DOHH2 (cell line): ENCODE results near the gene MYO7B.

Experiments used
- H3F3A ChIP-seq: fragments of 200-600 bp; sonication (generic), shearing (Covaris generic); 2 replicates; pipeline ENCODE4 v1.6.0; 2016; ENCODE audit warnings: antibody characterized with exemption, mild to moderate bottlenecking; ENCODE audit not compliant: control insufficient read depth, insufficient read depth
- H3K27ac ChIP-seq: fragments of 200-600 bp; sonication (generic); 2 replicates; pipeline ENCODE4 v1.5.1; 2014; ENCODE audit warnings: low read depth, mild to moderate bottlenecking, low read length, moderate library complexity
- H3K27me3 ChIP-seq: fragments of 200-600 bp; sonication (generic); 2 replicates; pipeline ENCODE4 v1.6.1; 2014; ENCODE audit warnings: mild to moderate bottlenecking, low read length, mixed read lengths; ENCODE audit not compliant: control insufficient read depth
- H3K36me3 ChIP-seq: fragments of 200-600 bp; sonication (generic); 2 replicates; pipeline ENCODE4 v1.6.1; 2014; ENCODE audit warnings: mild to moderate bottlenecking, low read length, moderate library complexity, mixed read lengths; ENCODE audit not compliant: control insufficient read depth
- H3K4me1 ChIP-seq: fragments of 200-600 bp; sonication (generic); 2 replicates; pipeline ENCODE4 v1.6.1; 2014; ENCODE audit warnings: mild to moderate bottlenecking, low read length, mixed read lengths; ENCODE audit not compliant: control insufficient read depth
- H3K4me2 ChIP-seq: fragments of 200-600 bp; sonication (generic); 2 replicates; pipeline ENCODE4 v1.6.0; 2014; ENCODE audit warnings: mild to moderate bottlenecking, low read length, moderate library complexity
- H3K4me3 ChIP-seq: fragments of 200-600 bp; sonication (generic); 2 replicates; pipeline ENCODE4 v1.5.1; 2014; ENCODE audit warnings: mild to moderate bottlenecking, low read length, mixed read lengths
- H3K79me2 ChIP-seq: fragments of 200-600 bp; sonication (generic); 2 replicates; pipeline ENCODE4 v1.6.1; 2014; ENCODE audit warnings: mild to moderate bottlenecking, low read length, mixed read lengths; ENCODE audit not compliant: control insufficient read depth
- H3K9me2 ChIP-seq: fragments of 200-600 bp; sonication (generic); replicated peaks from 2 replicates; pipeline ENCODE4 v1.6.1; 2014; ENCODE audit warnings: mild to moderate bottlenecking, low read length, mixed read lengths; ENCODE audit not compliant: control insufficient read depth
- H3K9me3 ChIP-seq: fragments of 200-600 bp; sonication (generic); 2 replicates; pipeline ENCODE4 v1.6.1; 2014; ENCODE audit warnings: antibody characterized with exemption, low read length, mixed read lengths; ENCODE audit not compliant: control insufficient read depth, insufficient read depth
- H4K20me1 ChIP-seq: fragments of 200-600 bp; sonication (generic); 2 replicates; pipeline ENCODE4 v1.6.0; 2014; ENCODE audit warnings: low read depth, mild to moderate bottlenecking, antibody characterized with exemption, low read length, moderate library complexity; ENCODE audit not compliant: control insufficient read depth, insufficient read depth
- EZH2phosphoT487 ChIP-seq: fragments of 200-600 bp; sonication (generic); IDR thresholded peaks from 2 replicates; pipeline ENCODE4 v1.6.1; 2017; ENCODE audit warnings: borderline replicate concordance, mild to moderate bottlenecking, antibody characterized with exemption, low read length, moderate library complexity, mixed read lengths
- TF ChIP-seq, protein P1 (sequence below): fragments of 200-600 bp; sonication (generic); IDR thresholded peaks from one replicate; pipeline ENCODE4 v1.5.1; 2014; ENCODE audit warnings: antibody characterized with exemption, mild to moderate bottlenecking, low read depth, low read length; ENCODE audit not compliant: poor library complexity, severe bottlenecking

Gene MYO7B

DNA sequence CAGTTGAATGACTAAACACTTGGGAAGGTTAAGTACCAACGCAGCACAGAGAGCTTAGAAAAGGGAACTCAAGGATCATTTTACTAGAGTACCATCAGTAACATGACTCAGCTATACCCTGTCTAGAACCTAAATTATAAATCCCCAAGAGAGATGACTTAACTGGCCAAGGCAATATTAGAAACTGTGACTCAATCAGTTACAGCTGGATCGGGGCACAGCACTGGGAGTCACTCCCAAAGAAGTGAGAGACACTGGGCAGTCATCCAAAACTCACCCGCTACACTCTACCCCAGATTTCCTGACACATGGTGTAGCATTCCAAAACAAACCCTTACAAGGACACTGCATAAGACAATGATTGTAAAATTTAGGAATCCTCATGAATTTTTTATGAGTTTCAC, 26.9 kb upstream of the MYO7B start:
- no peaks in the 10 kb centered on the region for H3K9me3 ChIP-seq
- 0 out of 2 replicates have a peak, but pooled peaks cover 3% of the 10 kb centered on the region for H3K4me1 ChIP-seq
- no peaks in the 10 kb centered on the region for H3K27me3 ChIP-seq
- no peaks in the 10 kb centered on the region for H3K9me2 ChIP-seq
- H3K4me2 ChIP-seq, result no peak overlapping the region
- peaks cover 83% of the 10 kb centered on the region for H3K79me2 ChIP-seq
- H4K20me1 ChIP-seq, result peaks cover 12% of the 10 kb centered on the region; the same call in 1 of the 2 replicates
- H3K4me3 ChIP-seq, result no peak overlapping the region
- peaks cover 85% of the 10 kb centered on the region for H3K36me3 ChIP-seq
- no peaks in the 10 kb centered on the region for H3F3A ChIP-seq
- TF ChIP-seq EZH2phosphoT487, result no peak
- TF ChIP-seq, protein P1, sequence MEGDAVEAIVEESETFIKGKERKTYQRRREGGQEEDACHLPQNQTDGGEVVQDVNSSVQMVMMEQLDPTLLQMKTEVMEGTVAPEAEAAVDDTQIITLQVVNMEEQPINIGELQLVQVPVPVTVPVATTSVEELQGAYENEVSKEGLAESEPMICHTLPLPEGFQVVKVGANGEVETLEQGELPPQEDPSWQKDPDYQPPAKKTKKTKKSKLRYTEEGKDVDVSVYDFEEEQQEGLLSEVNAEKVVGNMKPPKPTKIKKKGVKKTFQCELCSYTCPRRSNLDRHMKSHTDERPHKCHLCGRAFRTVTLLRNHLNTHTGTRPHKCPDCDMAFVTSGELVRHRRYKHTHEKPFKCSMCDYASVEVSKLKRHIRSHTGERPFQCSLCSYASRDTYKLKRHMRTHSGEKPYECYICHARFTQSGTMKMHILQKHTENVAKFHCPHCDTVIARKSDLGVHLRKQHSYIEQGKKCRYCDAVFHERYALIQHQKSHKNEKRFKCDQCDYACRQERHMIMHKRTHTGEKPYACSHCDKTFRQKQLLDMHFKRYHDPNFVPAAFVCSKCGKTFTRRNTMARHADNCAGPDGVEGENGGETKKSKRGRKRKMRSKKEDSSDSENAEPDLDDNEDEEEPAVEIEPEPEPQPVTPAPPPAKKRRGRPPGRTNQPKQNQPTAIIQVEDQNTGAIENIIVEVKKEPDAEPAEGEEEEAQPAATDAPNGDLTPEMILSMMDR, result no peak
- no peak overlapping the region for H3K27ac ChIP-seq

DNA sequence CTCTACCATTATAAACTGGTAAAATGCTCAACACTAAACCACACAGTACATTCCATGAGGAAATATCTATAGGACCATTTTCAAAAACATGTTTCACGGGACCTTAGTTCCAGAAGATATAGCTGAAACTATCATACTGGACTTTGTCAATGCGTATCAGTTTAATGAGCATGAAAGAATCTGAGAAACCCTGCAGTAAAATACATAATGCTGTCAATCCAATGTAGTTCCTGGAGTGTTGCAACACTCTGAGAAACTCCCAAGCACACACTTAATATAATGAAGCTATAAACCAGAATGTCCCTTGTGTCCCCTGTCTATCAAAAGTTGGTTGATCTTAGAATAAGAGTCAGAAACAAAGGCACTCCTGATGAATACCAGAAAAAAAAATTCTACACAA, 25.4 kb upstream of the MYO7B start:
- Histone ChIP-seq H4K20me1 (peaks cover 12% of the 10 kb centered on the region; the same call in 1 of the 2 replicates), H3F3A (no peaks in the 10 kb centered on the region), H3K79me2 (peaks cover 92% of the 10 kb centered on the region)

DNA sequence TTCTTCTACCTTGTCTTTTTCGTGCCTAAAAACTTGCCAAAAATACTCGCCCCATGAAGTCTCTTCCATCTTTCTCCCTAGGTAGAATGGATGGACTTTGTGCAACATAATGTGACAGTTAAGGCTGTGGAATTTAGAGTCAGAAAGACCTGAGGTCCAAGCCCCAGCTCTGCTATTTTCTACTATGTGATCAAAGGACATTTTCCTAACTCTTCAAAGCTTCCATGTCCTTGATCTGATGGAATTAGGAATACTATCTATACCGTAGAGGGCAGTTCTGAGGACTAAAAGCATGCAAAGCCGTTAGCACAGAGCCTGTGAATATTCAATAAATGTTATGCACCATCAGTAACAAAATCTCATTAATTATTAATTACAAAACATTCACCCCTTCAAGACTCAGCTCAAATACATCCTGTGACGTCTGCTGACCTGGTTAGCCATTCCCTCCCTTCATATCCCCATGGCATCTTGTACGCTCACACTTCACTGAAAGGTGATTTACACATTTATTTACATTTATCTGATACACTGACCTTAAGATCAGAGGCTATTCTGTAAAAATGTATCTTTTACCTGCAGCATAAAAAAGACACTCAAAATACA, 24.3 kb upstream of the MYO7B start:
- Histone ChIP-seq H3K4me3 (no peak overlapping the region), H3K9me2 (no peaks in the 10 kb centered on the region), H3F3A (no peaks in the 10 kb centered on the region), H3K27me3 (no peaks in the 10 kb centered on the region), H3K9me3 (no peaks in the 10 kb centered on the region), H3K4me2 (no peak overlapping the region), H3K27ac (no peak overlapping the region), H3K79me2 (peaks cover 99% of the 10 kb centered on the region), H4K20me1 (peaks cover 12% of the 10 kb centered on the region; the same call in 1 of the 2 replicates), H3K36me3 (peaks cover 87% of the 10 kb centered on the region), H3K4me1 (0 out of 2 replicates have a peak, but pooled peaks cover 7% of the 10 kb centered on the region)
- no peak for TF ChIP-seq EZH2phosphoT487
- TF ChIP-seq, protein P1, result no peak

More for the DNA sequence above, 25.4 kb upstream of the MYO7B start:
- H3K9me2 ChIP-seq, result no peaks in the 10 kb centered on the region
- TF ChIP-seq, protein P1, result no peak
- no peak for TF ChIP-seq EZH2phosphoT487
- no peak overlapping the region for H3K27ac ChIP-seq
- H3K4me1 ChIP-seq, result 0 out of 2 replicates have a peak, but pooled peaks cover 3% of the 10 kb centered on the region
- no peak overlapping the region for H3K4me2 ChIP-seq
- H3K9me3 ChIP-seq, result no peaks in the 10 kb centered on the region
- H3K36me3 ChIP-seq, result peaks cover 85% of the 10 kb centered on the region
- no peaks in the 10 kb centered on the region for H3K27me3 ChIP-seq
- H3K4me3 ChIP-seq, result no peak overlapping the region
